ENCODE measurements around the gene NID1.

The NID1 gene

GRCh38 chr1:235997931-235998330 is 67.0 kb downstream of the NID1 start:
- TF ChIP-seq CTCF (IDR thresholded peaks at IDR 0.05): no peak
- H3K4me1 ChIP-seq: no peaks in the 10 kb centered on the region
- H3K79me2 ChIP-seq: no peaks in the 10 kb centered on the region
- no peak overlapping the region for H3K27ac ChIP-seq
- H3K9ac ChIP-seq: no peak overlapping the region
- H3K36me3 ChIP-seq (ENCODE audit: control insufficient read depth, insufficient read depth, low read length): no peaks in the 10 kb centered on the region
- no peak overlapping the region for H3K4me2 ChIP-seq (ENCODE audit: low read length)
- H2AFZ ChIP-seq: no peak overlapping the region
- no peaks in the 10 kb centered on the region for H3K9me3 ChIP-seq (ENCODE audit: control insufficient read depth, low read length)
- no peaks in the 10 kb centered on the region for H3K27me3 ChIP-seq (ENCODE audit: control insufficient read depth, insufficient read depth, low read length)
- no peak overlapping the region for H3K4me3 ChIP-seq (ENCODE audit: low read depth, low read length)

- H3K9me3 ChIP-seq (ENCODE audit: control insufficient read depth, low read length): no peaks in the 10 kb centered on the region
- H3K9ac ChIP-seq: no peak overlapping the region
- TF ChIP-seq CTCF (IDR thresholded peaks at IDR 0.05): no peak
- H3K79me2 ChIP-seq: no peaks in the 10 kb centered on the region
- H3K4me1 ChIP-seq: no peaks in the 10 kb centered on the region
- no peaks in the 10 kb centered on the region for H3K27me3 ChIP-seq (ENCODE audit: control insufficient read depth, insufficient read depth, low read length)
- H3K4me2 ChIP-seq (ENCODE audit: low read length): no peak overlapping the region
- no peak overlapping the region for H3K4me3 ChIP-seq (ENCODE audit: low read depth, low read length)
- H2AFZ ChIP-seq: no peak overlapping the region
- no peak overlapping the region for H3K27ac ChIP-seq
- H3K36me3 ChIP-seq (ENCODE audit: control insufficient read depth, insufficient read depth, low read length): no peaks in the 10 kb centered on the region
Measured at GRCh38 chr1:235997049-235997448, 67.8 kb downstream of the NID1 start.

- no peak overlapping the region for H3K4me3 ChIP-seq (ENCODE audit: low read depth, low read length)
- no peaks in the 10 kb centered on the region for H3K36me3 ChIP-seq (ENCODE audit: control insufficient read depth, insufficient read depth, low read length)
- TF ChIP-seq CTCF (IDR thresholded peaks at IDR 0.05): no peak
- H3K4me1 ChIP-seq: no peaks in the 10 kb centered on the region
- no peaks in the 10 kb centered on the region for H3K27me3 ChIP-seq (ENCODE audit: control insufficient read depth, insufficient read depth, low read length)
- H3K9me3 ChIP-seq (ENCODE audit: control insufficient read depth, low read length): no peaks in the 10 kb centered on the region
- H3K79me2 ChIP-seq: no peaks in the 10 kb centered on the region
- no peak overlapping the region for H3K9ac ChIP-seq
- no peak overlapping the region for H2AFZ ChIP-seq
- H3K4me2 ChIP-seq (ENCODE audit: low read length): no peak overlapping the region
- H3K27ac ChIP-seq: no peak overlapping the region
Measured at GRCh38 chr1:235996048-235996785, 68.7 kb downstream of the NID1 start.

- H2AFZ ChIP-seq: no peak overlapping the region
- H3K4me3 ChIP-seq (ENCODE audit: low read depth, low read length): no peak overlapping the region
- H3K27me3 ChIP-seq (ENCODE audit: control insufficient read depth, insufficient read depth, low read length): no peaks in the 10 kb centered on the region
- H3K9ac ChIP-seq: no peak overlapping the region
- H3K79me2 ChIP-seq: no peaks in the 10 kb centered on the region
- no peak overlapping the region for H3K4me2 ChIP-seq (ENCODE audit: low read length)
- H3K9me3 ChIP-seq (ENCODE audit: control insufficient read depth, low read length): no peaks in the 10 kb centered on the region
- no peaks in the 10 kb centered on the region for H3K4me1 ChIP-seq
- no peak for TF ChIP-seq CTCF (IDR thresholded peaks at IDR 0.05)
- H3K27ac ChIP-seq: no peak overlapping the region
- no peaks in the 10 kb centered on the region for H3K36me3 ChIP-seq (ENCODE audit: control insufficient read depth, insufficient read depth, low read length)
Measured at GRCh38 chr1:235995511-235995910, 69.4 kb downstream of the NID1 start.

- TF ChIP-seq CTCF (IDR thresholded peaks at IDR 0.05): no peak
- Histone ChIP-seq H3K79me2 (no peaks in the 10 kb centered on the region), H3K27me3 (ENCODE audit: control insufficient read depth, insufficient read depth, low read length) (no peaks in the 10 kb centered on the region), H3K4me1 (no peaks in the 10 kb centered on the region), H3K27ac (no peak overlapping the region), H3K4me2 (ENCODE audit: low read length) (no peak overlapping the region), H3K36me3 (ENCODE audit: control insufficient read depth, insufficient read depth, low read length) (no peaks in the 10 kb centered on the region), H3K4me3 (ENCODE audit: low read depth, low read length) (no peak overlapping the region), H3K9me3 (ENCODE audit: control insufficient read depth, low read length) (no peaks in the 10 kb centered on the region), H2AFZ (no peak overlapping the region), H3K9ac (no peak overlapping the region)
Measured at GRCh38 chr1:235993652-235994051, 71.2 kb downstream of the NID1 start.

Measured in parathyroid adenoma (tissue), 2 donors.